Measurements from ENCODE around the gene ZP3. TPM values are rescaled to one million over a fixed set of nuclear protein-coding genes. Genes with fewer than 3 reads are reported as not detected.
"Not testable (repeated sequence)": the region's sequence is repeated elsewhere in the genome, so short reads cannot be mapped to it uniquely, and the experiment has no call there.

Gene ZP3
- total and polyA plus RNA-seq, 2 of the 13 experiments (the other 11 are each of a cell fraction or from before 2014, with no cell fraction given) = not detected

- H2AFZ ChIP-seq (ENCODE audit: low read length); H3K4me3 ChIP-seq (replicated peaks in 1 of 3; ENCODE audit: insufficient read depth in 1 of 3, low read depth in 2 of 3, low read length in 3 of 3); H3K4me1 ChIP-seq (ENCODE audit: insufficient read depth, low read length); BruUV-seq (replicated peaks); POLR2A ChIA-PET; H3K79me2 ChIP-seq (ENCODE audit: insufficient read depth, low read length); H3K9ac ChIP-seq (ENCODE audit: insufficient read depth, low read depth, low read length); ATAC-seq; H4K20me1 ChIP-seq (ENCODE audit: insufficient read depth, low read length); H3K36me3 ChIP-seq (replicated peaks in 1 of 2; ENCODE audit: control insufficient read depth in 1 of 2, insufficient read depth in 2 of 2, low read length in 2 of 2); CTCF ChIA-PET (ENCODE audit: low intra/inter-chr PET ratio, low total read pairs); H3K9me3 ChIP-seq (ENCODE audit: low read length); DNase-seq (ENCODE audit: low spot score); H3K27me3 ChIP-seq (ENCODE audit: control insufficient read depth in 1 of 2, insufficient read depth in 2 of 2, low read length in 2 of 2); intact Hi-C loops (cut with micrococcal nuclease; ENCODE audit: unreplicated experiment); H3K27ac ChIP-seq (ENCODE audit: extremely low read length, insufficient read depth, low read length); H3K4me2 ChIP-seq (ENCODE audit: low read depth, low read length); in situ Hi-C loops (cut with HindIII; ENCODE audit: extremely low pct_ligation_motif_present, low pct_unique_long_range_greater_than_20kb); FAIRE-seq: not testable (repeated sequence)
- TF ChIP-seq ZMYM3 (CRISPR knock-in tag; IDR thresholded peaks at IDR 0.05) = peak; percentile 68
- peak; percentile 92 for TF ChIP-seq ZNF121 (CRISPR knock-in tag; IDR thresholded peaks at IDR 0.05)
- WGBS (ENCODE audit: low lambda C conversion rate) = 25% methylated on average over 10 of the region's 10 CpGs
Observed at GRCh38 chr7:76417654-76418310, 7.0 kb upstream of the ZP3 start.

DNA sequence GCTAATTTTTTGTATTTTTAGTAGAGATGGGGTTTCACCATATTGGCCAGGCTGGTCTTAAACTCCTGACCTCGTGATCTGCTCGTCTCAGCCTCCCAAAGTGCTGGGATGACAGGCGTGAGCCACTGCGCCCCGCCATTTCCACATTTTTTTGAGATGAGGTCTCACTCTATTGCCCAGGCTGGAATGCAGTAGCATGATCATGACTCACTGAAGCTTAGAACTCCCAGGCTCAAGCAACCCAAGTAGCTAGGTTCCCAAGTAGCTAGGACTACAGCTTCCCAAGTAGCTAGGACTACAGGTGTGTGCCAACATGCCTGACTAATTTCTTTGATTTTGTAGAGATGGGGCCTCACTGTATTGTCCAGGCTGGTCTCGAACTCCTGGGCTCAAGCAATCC, 3.7 kb upstream of the ZP3 start:
- peak; percentile 63 for DNase-seq (ENCODE audit: low spot score)
- H3K4me1 ChIP-seq (ENCODE audit: insufficient read depth, low read length); ATAC-seq; H3K36me3 ChIP-seq (replicated peaks in 1 of 2; ENCODE audit: control insufficient read depth in 1 of 2, insufficient read depth in 2 of 2, low read length in 2 of 2); BruUV-seq (replicated peaks); H3K9me3 ChIP-seq (ENCODE audit: low read length); H4K20me1 ChIP-seq (ENCODE audit: insufficient read depth, low read length); H3K79me2 ChIP-seq (ENCODE audit: insufficient read depth, low read length); in situ Hi-C loops (cut with HindIII; ENCODE audit: extremely low pct_ligation_motif_present, low pct_unique_long_range_greater_than_20kb); H3K9ac ChIP-seq (ENCODE audit: insufficient read depth, low read depth, low read length); H3K4me2 ChIP-seq (ENCODE audit: low read depth, low read length); H3K4me3 ChIP-seq (replicated peaks in 1 of 3; ENCODE audit: insufficient read depth in 1 of 3, low read depth in 2 of 3, low read length in 3 of 3); CTCF ChIA-PET (ENCODE audit: low intra/inter-chr PET ratio, low total read pairs); FAIRE-seq; H3K27ac ChIP-seq (ENCODE audit: extremely low read length, insufficient read depth, low read length); intact Hi-C loops (cut with micrococcal nuclease; ENCODE audit: unreplicated experiment); H2AFZ ChIP-seq (ENCODE audit: low read length): not testable (repeated sequence)
- WGBS (ENCODE audit: low lambda C conversion rate) = 6% methylated on average over 6 of the region's 6 CpGs
- POLR2A ChIA-PET = interaction anchor here (0.7 kb wide), 1 partner anchor 92 kb away, joined by 5 read pairs; no protein-coding TSS in a partner anchor
- peaks cover 5 to 24% of the 10 kb centered on the region in 2 experiments; a peak in 3 of 5 replicates for H3K27me3 ChIP-seq (ENCODE audit: control insufficient read depth in 1 of 2, insufficient read depth in 2 of 2, low read length in 2 of 2)
- TF ChIP-seq ZNF121 (CRISPR knock-in tag; IDR thresholded peaks at IDR 0.05) = peak; percentile 59; the same call in 1 of the 2 replicates
- peak; percentile 83 for TF ChIP-seq TEAD3 (CRISPR knock-in tag; optimal IDR thresholded peaks at IDR 0.05; ENCODE audit: borderline replicate concordance)
- peak; percentile 81 for TF ChIP-seq FOSL2 (CRISPR knock-in tag; IDR thresholded peaks at IDR 0.05)
